Measurements from ENCODE around the gene EMILIN2. TPM values are rescaled to one million over a fixed set of nuclear protein-coding genes. Genes with fewer than 3 reads are reported as not detected.
"Not testable (repeated sequence)": the region's sequence is repeated elsewhere in the genome, so short reads cannot be mapped to it uniquely, and the experiment has no call there.

EMILIN2 gene
- total RNA-seq, 2 donors from 2014 or later = 13.0 to 24.4 TPM

DNA sequence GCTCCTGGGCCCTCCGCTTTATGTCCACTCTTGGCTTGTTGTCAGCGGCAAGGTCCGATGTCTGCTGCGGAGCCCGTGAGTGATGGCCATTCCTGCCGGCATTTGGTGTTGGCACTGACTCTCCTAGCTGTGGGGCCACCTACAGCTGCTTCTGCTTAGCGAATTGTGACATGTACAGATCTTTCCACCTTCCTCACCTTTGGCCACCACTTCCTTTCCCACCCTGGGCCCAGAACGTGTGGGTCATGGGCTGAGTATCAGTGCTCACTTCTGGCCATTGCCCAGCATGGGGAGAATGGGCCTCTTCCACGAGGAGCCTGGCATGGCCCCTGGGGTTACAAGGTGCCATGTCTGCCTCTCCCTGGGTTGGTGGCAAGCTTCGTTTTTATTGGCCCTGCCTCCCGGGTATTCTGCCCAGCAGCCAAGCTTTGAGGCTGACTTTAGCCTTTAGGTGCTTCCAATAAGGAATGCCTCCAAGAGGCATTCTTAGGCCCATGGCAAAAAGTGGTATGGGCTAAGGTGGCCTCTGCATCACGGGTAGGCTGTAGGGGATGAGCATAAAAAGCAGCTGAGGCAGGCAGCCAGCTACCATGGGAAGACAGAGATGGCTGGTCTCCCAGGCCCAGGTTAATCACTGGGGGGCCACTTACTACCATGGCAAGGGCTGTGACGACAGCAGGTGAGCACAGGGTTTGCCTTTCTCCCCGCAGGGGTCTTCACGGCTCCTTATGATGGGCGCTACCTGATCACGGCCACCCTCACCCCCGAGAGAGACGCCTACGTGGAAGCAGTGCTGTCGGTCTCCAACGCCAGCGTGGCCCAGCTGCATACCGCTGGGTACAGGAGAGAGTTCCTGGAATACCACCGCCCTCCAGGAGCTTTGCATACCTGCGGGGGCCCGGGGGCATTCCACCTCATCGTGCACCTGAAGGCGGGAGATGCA lies 65.8 kb downstream of the EMILIN2 start:
- H3K27ac Mint-ChIP-seq = peak overlapping the region; percentile 68 to 85
- ATAC-seq = peak in 1 of 2 donors; percentile 1
- H3K9me3 Mint-ChIP-seq = no peaks in the 10 kb centered on the region
- DNase-seq (ENCODE audit: low spot score in 2 of 2) = no peak
- peaks cover 7 to 9% of the 10 kb centered on the region in 2 donors for H3K36me3 Mint-ChIP-seq

DNA sequence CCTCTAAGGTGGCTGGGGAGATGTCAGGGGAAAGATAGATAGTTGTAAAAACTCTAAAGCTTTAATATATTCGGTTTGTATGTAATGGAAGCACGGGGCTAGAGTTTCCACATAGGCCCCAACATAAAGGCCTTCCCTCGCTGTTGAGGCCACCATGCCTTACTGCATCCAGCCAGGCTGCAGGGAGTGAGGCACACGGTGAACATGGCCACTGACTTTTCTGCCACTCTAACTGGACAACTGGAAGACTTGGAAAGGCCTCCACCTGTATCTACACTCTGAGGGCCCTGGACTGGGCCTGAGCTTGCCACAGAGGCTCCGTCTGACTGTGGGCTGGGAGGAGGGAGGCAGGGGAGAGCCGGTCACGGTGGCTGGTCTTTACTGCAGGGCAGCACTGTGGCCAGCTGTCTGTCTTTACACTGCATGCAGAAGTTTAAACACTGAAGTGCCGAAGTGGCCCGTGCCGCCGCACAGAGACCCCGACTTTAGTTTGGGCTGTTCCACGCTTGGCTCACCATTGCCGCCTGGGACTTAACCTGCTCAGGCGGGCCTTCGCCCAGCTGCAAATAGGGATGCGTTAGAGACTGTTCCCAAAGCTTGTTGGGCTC lies 66.7 kb downstream of the EMILIN2 start:
- peak overlapping the region; percentile 21 to 65 for H3K27ac Mint-ChIP-seq
- ATAC-seq (peak in 1 of 2 donors; percentile 7), DNase-seq (ENCODE audit: low spot score in 2 of 2) (no peak)
- peaks cover 7% of the 10 kb centered on the region in 2 donors for H3K36me3 Mint-ChIP-seq
- no peaks in the 10 kb centered on the region for H3K9me3 Mint-ChIP-seq

DNA sequence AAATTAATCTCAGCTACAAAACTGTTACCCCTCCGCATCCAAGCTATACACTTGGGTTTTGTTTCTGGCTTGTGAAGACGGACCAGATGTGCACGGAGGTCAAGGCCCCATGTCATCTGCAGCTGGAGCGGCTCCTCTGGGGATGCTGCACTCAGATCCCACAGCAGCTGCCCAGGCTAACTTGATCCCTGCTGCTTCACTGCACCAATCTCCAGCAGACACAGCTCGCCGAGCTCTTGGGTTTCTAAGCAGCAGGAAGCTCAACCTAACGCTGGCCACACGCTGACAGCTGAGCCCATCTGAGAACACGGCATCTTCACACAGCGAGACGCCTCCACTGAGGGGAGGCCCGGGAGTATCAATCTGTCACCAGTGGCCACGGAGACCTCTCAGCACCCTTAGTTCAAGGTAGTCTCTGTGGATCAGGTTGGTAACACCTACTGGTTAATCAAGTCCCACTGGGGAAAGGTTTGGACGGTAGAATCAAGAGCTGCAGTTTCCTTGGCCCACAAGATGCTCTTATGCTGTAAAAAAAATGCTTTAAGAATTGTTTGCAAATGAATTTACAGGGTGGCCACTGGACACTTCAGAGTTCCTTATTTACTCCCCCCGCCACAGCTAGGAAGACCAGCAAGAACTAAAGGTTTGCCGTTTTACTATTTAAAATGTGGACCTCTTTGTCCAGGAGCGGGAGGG lies 67.5 kb downstream of the EMILIN2 start:
- no peak for ATAC-seq
- Mint-ChIP-seq H3K9me3 (no peaks in the 10 kb centered on the region), H3K27ac (peak overlapping the region in 1 of 2 donors; percentile 21), H3K36me3 (peaks cover 5 to 10% of the 10 kb centered on the region in 2 donors)
- DNase-seq (ENCODE audit: low spot score in 2 of 2) = no peak

DNA sequence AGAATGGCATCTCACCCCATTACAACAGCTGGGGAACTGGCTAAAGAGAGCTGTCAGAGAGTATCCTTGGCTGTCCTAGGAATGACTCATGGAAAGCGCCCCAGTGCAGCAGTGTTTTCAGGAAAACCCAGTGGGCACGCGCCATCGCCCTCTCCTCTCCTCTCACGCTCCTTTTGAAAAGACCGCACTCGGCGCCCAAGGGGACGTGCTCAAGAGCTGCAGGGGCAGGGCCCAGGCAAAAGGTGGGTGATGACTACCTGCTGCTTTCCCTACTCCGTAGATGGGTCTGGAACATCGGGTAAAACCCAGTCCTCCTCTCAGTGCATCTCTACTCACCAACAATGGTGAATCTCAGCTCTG lies 68.1 kb downstream of the EMILIN2 start:
- peaks cover under 1 to 13% of the 10 kb centered on the region in 2 donors for H3K36me3 Mint-ChIP-seq
- ATAC-seq (no peak), DNase-seq (ENCODE audit: low spot score in 2 of 2) (no peak)
- no peaks in the 10 kb centered on the region for H3K9me3 Mint-ChIP-seq
- peak overlapping the region; percentile 21 to 60 for H3K27ac Mint-ChIP-seq

DNA sequence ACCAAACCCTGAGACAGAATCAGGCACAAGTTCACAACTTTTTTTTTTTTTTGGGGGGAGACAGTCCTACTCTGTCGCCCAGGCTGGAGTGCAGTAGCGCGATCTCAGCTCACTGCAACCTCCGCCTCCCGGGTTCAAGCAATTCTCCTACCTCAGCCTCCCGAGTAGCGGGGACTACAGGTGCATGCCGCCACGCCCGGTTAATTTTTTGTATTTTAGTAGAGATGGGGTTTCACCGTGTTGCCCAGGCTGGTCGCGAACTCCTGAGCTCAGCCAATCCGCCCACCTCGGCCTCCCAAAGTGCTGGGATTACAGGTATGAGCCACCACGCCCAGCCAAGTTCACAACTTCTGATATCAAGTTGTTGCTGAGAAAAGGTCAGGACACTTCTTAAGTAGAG lies 68.7 kb downstream of the EMILIN2 start:
- DNase-seq (ENCODE audit: low spot score in 2 of 2); ATAC-seq; H3K9me3 Mint-ChIP-seq: not testable (repeated sequence)
- Mint-ChIP-seq H3K27ac (peak overlapping the region; percentile 21 to 80), H3K36me3 (peaks cover 1 to 17% of the 10 kb centered on the region in 2 donors)

DNA sequence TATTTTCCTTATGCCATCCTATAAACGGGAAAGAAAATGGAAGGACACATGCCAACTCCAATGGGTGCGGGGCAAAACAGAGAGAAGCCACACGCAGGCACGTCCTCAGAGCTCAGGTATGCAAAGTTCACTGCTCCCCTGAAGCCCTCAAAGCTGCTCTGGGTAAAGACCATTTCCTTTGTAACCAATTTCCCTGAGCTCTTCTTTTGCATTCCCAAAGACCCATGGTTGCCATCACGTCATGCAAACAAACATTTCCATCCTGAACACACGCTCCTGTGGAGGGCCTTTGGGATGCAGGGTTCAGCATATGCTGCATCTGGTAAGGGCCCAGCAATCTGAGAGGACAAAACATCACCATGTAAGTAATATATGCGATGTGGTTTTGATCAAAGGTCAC lies 69.4 kb downstream of the EMILIN2 start:
- peak overlapping the region; percentile 52 to 80 for H3K27ac Mint-ChIP-seq
- H3K9me3 Mint-ChIP-seq = no peaks in the 10 kb centered on the region
- DNase-seq (ENCODE audit: low spot score in 2 of 2) (no peak), ATAC-seq (no peak)
- H3K36me3 Mint-ChIP-seq = peaks cover 8 to 24% of the 10 kb centered on the region in 2 donors

DNA sequence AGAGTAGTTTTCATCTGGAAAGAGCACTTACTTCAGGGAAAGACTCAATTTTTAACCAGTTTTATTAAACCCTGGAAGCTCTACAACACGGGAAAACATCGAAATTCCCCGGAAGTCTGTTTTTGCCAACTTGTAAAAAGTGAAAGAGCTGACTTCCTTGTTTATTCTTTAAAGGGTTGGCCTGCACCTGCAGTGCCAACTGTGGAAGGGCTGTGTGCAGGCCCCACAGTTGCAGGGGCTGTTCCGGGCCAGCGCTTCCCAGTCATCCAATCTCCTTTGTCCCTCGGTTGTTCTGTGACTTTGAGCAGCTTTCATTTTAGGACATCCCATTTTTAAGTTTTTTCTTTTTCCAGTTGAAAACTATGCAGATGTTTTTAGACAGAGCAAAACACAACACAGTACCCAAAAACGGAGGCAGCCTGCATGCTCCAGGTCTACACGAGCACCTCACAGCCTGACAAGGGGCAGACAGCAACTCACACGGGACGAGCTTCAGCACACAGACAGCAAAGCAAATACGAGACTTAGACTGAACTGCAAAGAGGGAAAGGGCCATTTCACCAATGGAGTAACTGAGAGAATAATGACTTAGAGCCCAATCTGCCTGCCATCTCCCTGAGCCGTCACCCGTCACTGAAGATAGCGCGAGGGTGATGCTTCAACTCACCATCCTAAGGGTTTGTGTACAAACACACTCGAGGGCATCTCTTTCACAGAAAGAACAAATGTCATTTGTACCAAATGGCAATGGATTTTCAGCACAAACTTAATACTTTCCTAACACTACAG lies 70.6 kb downstream of the EMILIN2 start:
- H3K27ac Mint-ChIP-seq = peak overlapping the region; percentile 52 to 80
- H3K36me3 Mint-ChIP-seq = peaks cover 10 to 31% of the 10 kb centered on the region in 2 donors
- DNase-seq (ENCODE audit: low spot score in 2 of 2) = no peak
- ATAC-seq = no peak
- no peaks in the 10 kb centered on the region for H3K9me3 Mint-ChIP-seq

DNA sequence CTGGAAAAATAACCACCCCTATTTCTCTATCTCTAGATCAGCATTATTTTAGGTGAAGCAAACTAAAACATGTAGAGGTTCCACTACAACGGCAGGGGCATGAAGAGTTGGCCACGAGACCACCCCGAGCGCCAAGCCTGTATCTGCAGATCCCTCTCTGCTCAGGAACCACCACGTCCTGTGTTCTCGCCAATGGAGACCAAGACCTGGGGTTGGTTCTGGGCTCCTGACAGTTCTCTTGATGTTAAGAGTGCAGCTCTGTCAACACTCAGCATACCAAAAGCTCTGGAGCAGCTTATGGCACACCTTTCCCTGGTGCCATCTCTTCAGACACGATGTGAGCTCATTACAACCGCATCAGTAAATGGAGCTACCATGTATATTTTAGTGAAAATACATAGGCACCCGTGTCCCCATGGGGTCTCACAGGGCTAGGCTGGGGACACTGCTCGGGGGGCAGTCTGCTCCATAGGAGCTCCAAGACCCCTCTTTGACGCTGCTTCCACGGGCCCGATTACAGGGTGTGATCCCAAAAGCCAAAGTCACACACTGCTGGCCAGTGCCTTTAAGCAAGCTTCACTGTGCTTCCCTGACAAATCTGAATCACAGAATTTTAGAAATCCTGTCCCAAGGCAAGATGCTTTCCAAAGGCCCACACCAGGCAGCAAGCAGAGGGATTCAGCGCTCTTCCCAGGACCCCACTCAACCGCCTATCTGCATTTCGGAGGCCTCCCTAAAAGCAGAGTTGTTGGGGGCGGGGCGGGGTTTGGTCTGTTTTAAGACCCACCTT lies 72.2 kb downstream of the EMILIN2 start:
- Mint-ChIP-seq H3K27ac (peak overlapping the region; percentile 27 to 60), H3K9me3 (no peaks in the 10 kb centered on the region), H3K36me3 (peaks cover 10 to 31% of the 10 kb centered on the region in 2 donors)
- ATAC-seq (no peak), DNase-seq (ENCODE audit: low spot score in 2 of 2) (no peak)

DNA sequence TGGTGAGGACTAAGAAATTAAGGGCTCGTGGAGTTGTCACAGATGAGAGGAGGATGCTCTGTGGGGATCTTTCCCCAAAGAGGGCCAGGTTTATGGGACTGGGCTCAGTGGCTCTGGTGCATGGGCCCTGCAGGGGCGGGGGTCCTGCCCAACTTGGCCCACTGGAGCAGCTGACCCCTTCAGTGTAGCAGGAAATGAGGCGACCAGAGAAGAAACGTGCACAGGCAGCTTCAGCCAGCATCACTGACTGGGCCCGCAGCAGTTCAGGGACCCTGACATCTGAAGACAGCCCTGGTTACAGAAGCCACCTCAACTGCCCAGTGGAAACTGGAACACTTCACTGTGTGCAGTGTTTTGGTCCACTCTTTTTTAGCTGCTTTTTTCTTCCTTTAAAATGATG lies 72.8 kb downstream of the EMILIN2 start:
- ATAC-seq = no peak
- H3K27ac Mint-ChIP-seq = peak overlapping the region; percentile 27 to 60
- peaks cover 10 to 37% of the 10 kb centered on the region in 2 donors for H3K36me3 Mint-ChIP-seq
- H3K9me3 Mint-ChIP-seq = no peaks in the 10 kb centered on the region
- DNase-seq (ENCODE audit: low spot score in 2 of 2) = no peak

DNA sequence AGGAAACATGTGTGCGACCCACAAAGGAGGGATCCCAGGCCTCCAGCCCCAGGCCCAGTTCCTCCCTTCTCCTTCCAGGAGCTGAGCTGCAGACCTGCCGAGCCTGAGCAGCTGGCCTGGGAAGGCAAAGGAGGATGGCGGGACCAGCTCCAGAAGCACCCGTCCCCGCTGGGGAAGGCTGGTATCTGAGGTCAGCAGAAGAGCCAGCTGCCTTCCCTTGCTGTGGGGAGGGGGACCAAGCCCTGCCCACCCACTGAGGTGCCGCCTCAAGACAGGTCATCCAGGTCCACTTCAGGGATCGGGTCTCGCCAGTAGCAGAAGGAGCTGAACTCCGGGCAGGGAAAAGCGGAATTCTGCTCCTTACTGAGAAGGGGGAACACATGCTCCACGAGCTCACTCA lies 73.2 kb downstream of the EMILIN2 start:
- Mint-ChIP-seq H3K36me3 (peaks cover 13 to 41% of the 10 kb centered on the region in 2 donors), H3K27ac (peak overlapping the region; percentile 39 to 55), H3K9me3 (no peaks in the 10 kb centered on the region)
- DNase-seq (ENCODE audit: low spot score in 2 of 2) (no peak), ATAC-seq (no peak)

DNA sequence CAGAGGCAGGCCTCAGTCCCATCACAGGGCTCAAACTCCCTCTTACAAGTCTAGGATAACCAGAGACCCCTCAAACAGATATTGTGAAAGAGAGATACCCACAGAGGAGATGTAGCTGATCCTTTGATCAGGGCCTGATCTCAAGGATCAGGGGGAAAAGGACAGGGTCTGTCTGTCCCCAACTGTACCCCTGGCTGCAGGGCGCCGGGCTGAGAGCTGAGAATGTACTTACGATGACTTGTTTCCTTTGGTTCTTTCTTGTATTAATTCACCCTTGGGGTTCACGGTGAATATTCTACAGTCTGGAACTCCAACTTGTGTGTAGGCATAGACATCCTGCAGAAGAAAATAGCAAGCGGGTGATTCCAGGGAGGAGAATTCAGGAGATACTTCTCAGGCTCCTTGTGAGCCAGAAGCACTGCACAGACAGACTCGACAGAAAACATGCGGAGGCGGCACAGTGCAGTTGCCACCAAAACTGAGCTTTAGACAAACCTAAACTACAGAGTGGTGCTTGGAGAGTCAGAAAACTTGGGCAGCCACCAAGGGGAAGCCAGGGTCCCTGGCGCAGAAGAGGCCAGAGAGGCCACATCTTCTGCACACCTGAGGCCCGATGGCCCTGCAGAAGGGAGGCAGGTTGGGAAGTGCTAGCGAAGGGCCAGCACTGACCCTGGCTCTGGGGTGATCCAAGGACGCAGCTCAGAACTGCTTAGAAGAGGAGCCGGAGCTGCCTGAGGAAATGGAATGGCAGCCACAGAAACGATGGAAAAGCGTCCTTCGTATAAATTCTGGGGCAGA lies 73.9 kb downstream of the EMILIN2 start:
- ATAC-seq (no peak), DNase-seq (ENCODE audit: low spot score in 2 of 2) (no peak)
- Mint-ChIP-seq H3K9me3 (no peaks in the 10 kb centered on the region), H3K36me3 (peaks cover 14 to 42% of the 10 kb centered on the region in 2 donors), H3K27ac (peak overlapping the region; percentile 39 to 81)

DNA sequence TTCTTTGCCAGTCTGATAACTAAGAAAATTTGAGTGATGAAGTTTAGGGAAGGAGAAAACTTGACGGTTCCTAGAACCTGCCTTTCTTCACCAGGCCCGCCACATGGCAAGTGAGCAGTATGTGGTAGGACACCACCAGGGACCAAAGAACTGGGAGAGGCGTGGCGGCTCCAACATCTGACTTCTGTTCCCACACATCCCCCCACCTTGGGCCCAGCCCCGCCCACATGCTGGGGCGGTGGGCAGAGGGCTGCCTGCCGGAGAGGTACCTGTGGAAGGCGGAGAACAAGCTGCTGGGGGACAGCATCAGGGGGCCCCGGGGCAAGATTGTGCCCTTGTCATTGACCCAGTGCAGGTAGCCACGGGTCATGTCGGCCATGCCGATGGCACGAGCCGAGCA lies 75.0 kb downstream of the EMILIN2 start:
- Mint-ChIP-seq H3K27ac (peak overlapping the region; percentile 39 to 81), H3K9me3 (no peaks in the 10 kb centered on the region), H3K36me3 (peaks cover 14 to 36% of the 10 kb centered on the region in 2 donors)
- no peak for DNase-seq (ENCODE audit: low spot score in 2 of 2)
- ATAC-seq = no peak

DNA sequence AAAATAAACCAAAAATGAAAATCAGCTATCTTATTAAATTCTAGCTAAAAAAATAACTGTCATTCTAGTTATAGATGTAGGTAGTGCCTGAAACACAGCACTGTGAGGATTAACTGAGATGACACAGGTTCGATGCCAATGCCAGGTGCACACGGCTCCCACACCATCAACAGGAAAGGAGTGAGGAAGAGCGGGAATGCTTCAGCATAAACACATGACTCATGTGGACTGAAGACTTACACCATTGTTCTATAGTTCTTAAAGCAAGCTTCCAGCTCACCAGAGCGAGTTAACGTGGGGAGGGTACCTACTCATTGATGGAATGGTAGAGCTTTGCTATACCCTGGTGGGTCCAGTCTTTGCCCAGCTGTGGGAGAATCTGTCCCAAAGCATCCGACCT lies 76.7 kb downstream of the EMILIN2 start:
- no peaks in the 10 kb centered on the region for H3K9me3 Mint-ChIP-seq
- peaks cover 14 to 45% of the 10 kb centered on the region in 2 donors for H3K36me3 Mint-ChIP-seq
- DNase-seq (ENCODE audit: low spot score in 2 of 2) = no peak
- ATAC-seq = no peak
- peak overlapping the region in 1 of 2 donors; percentile 0 for H3K27ac Mint-ChIP-seq

DNA sequence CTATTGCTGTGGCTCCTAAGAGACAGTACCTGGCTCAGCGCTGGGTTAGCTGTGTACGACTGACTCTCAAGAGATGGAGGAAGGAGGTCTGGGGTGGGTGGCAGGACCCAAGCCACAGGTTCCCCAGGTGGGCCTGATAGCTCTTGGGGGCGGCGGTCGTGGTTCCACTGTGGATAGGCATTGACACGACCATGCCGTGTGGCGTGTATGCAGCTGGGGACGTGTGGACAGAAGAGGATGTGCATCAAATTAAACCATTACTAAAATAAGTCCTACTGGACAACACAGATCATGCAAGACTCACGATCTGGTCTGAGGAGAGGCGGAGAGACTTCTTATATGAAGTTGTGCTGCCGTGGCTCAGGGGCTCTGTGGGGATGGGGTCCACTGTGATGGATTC lies 78.1 kb downstream of the EMILIN2 start:
- ATAC-seq = no peak

DNA sequence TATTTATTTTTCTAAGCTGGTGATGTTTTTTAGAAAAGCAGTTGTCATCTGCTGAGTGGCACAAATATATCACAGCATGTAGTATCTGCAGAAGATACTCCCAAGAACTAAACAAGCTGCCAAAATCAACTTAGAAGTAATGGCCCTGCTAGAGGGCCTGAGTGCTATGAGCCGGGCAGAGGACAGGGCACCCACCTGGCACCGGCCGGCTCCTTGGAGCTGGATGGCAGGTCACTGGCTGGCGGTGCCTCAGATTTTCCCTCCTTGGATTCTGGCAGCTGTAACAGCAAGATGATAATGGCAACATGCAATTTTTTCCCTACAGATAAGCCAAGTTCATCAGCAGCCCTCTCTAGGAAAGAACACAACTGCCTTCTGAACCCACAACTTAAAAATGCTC lies 79.7 kb downstream of the EMILIN2 start:
- ATAC-seq (no peak), DNase-seq (ENCODE audit: low spot score in 2 of 2) (no peak)
- peaks cover 16 to 33% of the 10 kb centered on the region in 2 donors for H3K36me3 Mint-ChIP-seq
- no peaks in the 10 kb centered on the region for H3K9me3 Mint-ChIP-seq
- peak overlapping the region; percentile 49 to 77 for H3K27ac Mint-ChIP-seq

More for the DNA sequence above, 78.1 kb downstream of the EMILIN2 start:
- peaks cover 20 to 48% of the 10 kb centered on the region in 2 donors for H3K36me3 Mint-ChIP-seq
- peak overlapping the region; percentile 29 to 93 for H3K27ac Mint-ChIP-seq
- no peaks in the 10 kb centered on the region for H3K9me3 Mint-ChIP-seq
- DNase-seq (ENCODE audit: low spot score in 2 of 2) = no peak
